Measurements from ENCODE around the gene ACOT11.
"Not testable (repeated sequence)": the region's sequence is repeated elsewhere in the genome, so short reads cannot be mapped to it uniquely, and the experiment has no call there.

Gene ACOT11

DNA sequence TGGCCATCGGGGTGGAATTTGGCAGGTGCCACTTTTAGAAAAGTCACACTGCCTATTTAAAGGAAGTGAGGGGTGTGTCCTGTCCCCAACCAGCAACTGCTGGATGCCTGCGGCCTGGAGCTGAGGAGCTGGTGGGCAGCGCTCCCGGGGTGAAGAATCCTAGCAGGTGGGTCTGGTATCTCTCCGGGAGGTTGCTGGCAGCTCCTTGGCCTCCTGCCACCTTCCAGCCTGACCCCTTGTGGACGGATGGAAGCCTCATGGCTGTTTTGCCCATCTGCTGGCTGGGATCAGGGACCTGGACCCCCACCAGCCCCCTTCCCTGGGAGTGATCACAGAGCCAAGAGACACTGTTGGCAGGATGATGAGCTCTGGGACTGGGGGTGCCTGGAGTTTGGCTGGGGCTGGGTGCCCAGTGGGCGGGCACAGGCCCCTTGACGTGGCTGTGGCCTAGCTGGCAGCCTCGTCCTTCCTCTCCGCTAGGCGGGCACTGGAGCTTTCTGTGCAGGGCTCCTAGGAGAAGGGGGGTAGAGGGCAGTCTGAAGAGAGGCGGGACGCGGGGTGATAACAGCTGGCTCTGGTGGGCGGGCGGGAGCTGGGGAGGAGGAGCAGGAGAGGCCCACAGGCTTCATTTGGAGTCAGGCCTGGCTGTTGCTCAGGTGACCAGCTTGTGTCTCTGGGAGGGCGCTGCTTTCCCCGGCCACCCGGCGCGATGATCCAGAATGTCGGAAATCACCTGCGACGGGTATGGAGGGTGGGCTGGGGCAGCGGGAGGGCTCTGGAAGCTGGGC is at the start of gene ACOT11:
Gene ACOT11 (plus strand): TSS at position 628 of the 788 bp plus-strand sequence. CDS start 82 bp downstream, at position 710.
- DNase-seq (ENCODE audit: low spot score) = peak; percentile 86

DNA sequence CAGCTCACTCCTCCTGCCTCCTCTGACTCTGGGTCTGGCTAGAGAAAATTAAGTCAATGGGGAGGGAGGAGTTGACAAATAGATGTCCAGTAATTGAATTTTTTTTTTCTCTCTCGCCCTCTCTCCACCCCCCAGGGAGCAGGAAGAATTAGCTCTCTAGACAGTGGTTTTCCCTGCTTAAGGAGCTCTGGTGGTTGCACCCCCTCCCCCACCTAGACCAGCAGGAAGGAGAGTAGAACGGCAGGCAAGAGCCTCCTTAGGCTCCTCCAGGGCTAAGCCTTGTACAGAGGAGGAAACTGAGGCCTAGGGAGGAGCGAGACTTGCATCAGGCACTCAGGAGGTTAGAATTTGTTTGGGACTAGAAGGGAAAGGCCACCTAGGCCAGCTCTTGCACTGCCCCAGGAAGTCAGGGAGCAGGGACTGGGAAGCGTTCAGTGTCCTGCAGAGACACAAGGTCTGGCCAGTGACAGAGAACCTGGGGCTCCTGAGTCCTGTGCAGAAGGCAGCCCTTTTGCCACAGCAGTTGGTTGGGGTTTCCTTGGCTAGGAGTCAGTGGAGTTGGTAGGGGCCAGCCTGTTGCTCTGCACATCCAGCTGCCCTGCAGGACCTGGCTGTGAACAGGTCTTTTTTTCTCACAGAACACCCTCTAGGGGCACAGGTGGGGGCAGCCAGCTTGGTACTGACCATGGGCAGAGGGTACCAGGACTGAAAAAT is 49.5 kb upstream of the ACOT11 start:
- no peak for DNase-seq (ENCODE audit: low spot score)

DNA sequence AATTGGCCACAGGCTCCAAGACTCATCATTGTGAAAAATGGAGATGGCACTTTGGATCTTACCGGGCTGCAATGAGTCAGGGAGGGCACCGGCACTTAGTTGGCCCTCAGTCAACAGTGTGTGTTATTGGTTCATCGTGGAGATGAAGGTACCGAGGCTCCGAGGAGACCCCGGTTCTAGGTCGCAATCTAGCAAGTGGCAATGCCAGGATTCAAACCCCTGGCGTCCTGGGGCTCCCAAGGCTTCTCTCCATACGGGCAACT is 49.0 kb upstream of the ACOT11 start:
- no peak for DNase-seq (ENCODE audit: low spot score)

DNA sequence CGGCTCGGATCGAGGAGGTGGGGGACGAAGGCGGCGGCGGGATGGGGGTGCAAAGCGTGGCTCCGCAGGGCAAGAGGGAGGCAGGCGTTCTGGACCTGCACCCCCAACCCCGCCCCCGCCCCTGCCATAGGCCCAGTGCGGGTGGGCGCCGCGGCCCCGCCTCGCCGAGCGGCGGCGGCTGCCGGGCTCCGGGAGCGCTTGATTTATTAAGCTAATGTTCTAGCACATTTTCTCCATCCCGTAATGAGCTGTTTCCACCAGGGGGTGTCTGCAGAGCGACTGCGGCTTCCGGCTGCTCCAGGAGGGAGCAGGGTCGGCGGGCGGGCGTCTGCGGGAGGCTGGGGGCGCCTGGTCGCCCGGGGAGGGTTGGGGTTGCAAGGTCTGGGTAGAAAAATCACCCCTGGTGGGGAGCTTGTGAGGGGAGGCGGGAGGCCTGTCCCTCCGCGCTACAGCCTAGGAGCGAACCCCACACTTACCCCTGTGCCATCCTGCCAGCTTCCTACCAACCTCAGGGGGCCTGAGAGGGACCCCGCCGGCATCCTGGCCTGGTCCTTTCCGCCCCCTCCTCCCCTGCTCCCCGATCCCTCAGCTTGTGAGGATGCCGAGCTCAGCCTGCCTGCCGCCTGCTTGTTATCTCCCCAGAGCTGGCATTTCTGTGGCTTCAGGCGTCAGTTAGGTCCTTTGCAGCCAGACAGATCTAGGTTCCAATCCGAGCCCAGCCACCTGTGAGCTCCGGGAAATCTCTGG is 48.5 kb upstream of the ACOT11 start:
- no peak for DNase-seq (ENCODE audit: low spot score)

DNA sequence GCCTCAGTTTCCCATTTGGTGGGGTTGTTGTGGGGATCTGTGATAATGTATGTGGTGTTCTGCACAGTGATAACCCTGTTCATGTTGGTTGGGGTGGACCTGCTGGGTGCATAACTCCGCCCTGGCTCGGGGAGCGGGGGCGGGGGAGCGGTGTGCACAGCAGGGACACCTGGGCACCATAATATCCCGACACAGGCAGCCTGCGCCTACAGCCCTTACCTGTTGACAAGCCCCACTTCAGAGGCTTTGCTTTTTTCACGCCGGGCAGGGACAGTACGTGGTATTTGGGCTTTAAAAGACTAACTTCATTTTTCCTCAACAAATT is 48.0 kb upstream of the ACOT11 start:
- no peak for DNase-seq (ENCODE audit: low spot score)

DNA sequence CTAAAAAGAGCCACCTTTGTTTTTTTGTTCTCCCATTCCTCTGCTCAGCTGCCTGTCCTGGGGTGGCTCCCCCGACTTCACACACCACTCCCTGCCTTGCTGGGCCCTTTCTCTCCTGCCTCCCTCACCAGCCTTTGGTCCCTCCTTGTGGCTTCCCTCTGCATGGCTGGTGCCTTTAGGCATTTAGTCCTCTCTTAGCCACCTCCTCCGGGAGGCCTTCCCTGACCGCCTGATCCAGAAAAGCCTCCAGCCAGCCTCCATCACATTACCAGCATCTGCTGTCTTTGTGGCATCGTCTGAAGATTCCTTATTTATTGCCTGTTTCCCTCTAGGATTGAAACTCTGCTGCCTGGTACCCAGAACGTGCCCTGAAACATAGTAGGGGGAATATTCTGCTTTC is 46.2 kb upstream of the ACOT11 start:
- DNase-seq (ENCODE audit: low spot score) = no peak

DNA sequence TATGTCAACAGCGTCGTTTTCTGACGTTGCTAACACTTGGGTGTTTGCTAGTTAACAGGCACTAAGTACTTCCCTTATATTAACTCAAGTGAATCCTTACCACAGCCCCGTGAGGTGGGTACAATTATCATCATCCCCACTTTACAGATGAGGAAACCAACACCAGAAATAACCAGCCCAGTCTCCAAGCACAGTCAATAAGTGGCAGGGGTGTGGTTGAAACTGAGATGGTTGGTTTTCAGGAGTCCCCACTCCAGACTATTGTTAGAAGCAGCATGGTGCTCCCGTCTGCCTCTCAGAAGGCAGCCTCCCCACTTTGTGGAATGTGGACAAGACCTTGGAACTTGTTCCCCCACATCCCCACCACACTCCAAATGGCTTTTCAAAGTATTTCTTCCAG is 45.7 kb upstream of the ACOT11 start:
- no peak for DNase-seq (ENCODE audit: low spot score)

DNA sequence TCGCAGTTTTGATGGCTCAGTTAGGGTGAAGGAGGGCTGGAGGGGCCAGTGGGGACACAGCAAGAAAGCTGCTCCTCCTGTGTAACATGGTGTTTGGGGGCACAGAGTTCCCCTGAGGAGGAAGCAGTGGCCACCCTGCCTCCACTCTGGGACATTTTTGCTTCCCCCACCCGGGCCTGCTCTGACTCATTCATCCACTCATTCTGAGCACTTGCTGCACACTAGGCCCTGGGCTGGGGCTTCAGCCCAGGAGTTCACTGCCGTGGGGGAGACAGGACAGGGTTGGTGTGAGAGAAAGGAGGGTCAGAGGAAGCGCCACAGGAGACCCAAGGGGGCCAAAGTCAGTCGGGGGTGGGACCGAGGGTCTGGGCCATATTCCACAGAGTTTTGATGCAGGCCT is 41.4 kb upstream of the ACOT11 start:
- DNase-seq (ENCODE audit: low spot score) = no peak

DNA sequence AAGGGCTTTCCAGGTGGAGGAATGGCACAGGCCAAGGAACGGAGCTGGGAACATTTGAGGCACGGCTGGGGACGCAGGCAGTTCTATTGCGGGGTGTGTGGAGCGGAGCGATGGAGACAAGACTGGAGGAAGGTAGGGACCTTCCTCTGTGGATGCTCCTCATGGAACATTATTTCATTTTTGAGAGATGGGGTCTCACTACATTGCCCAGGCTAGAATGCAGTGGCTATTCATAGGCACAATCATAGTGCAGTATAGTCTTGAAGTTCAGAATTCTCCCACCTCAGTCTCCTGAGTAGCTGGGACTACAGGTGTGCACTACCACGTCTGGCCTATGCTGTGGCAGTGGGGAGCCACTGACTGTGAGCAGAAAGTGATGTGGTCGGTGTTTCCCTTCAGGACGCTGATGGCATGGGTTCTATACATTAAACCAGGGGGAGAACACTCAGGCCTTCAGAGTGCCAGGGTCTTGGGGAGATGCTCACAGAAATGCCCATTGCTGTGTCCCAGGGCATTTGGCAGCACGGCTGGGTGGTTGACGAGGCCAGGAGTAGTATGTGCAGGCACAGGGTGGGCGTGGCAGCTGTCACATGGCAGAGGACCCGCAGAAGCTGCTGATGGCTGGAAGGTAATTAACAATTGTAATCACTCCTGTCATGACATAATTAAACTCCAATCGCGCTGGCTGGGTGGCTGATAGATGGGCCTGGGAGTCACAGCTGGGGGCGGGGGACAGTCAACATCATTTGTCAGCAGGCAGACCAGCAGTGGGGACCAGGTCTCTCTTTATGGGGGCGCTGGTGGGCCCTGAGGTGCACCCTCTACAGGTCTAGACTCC is 40.8 kb upstream of the ACOT11 start:
- DNase-seq (ENCODE audit: low spot score) = no peak

DNA sequence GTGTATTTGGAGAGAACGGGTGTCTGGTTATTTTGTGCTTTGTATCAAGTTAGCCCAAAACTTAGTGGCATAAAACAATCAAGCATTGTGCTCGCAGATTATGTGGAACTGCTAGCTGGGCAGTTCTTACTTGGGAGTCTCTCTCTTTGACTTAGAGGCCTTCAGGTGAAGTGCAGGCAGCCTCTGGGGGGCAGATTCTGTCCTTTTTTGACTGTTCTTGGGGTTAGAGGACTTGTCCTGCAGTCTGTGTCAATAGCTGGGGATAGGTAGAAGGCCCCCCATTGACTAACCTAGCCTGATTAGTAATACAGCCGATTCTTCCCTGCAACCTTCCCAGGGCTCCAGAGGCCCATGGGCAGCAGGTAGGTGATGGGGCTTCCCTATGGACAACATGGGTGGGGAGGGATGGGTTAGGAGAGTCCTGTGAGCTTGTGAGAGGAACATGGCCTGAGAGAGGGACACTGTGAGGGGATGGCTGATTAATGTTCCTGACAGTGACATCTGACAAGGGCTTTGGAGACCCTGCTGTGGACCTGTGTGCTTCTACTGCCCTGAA is 37.2 kb upstream of the ACOT11 start:
- no peak for DNase-seq (ENCODE audit: low spot score)

DNA sequence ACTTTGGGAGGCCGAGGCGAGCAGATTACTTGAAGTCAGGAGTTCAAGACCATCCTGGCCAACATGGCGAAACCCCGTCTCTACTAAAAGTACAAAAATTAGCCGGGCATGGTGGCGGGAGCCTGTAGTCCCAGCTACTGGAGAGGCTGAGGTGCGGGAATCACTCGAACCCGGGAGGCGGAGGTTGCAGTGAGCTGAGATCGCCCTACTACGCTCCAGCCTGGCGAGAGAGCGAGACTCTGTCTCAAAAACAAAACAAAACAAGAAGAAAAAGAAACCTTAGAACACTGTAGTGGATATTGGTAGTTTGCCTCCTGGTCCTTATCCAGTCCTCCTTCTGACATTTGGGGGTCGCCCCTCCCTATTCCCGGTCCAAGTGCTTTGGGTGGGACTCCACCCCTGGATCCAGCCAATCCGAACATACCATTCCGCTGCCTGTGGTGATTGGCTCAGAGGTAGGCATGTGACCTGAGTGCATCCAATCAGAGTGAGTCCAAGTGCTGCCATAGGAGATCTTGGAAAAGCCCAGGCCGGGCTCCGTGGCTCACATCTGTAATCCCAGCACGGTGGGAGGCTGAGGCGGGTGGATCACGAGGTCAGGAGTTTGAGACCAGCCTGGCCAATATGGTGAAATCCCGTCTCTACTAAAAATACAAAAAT is 34.0 kb upstream of the ACOT11 start:
- not testable (repeated sequence) for DNase-seq (ENCODE audit: low spot score)

DNA sequence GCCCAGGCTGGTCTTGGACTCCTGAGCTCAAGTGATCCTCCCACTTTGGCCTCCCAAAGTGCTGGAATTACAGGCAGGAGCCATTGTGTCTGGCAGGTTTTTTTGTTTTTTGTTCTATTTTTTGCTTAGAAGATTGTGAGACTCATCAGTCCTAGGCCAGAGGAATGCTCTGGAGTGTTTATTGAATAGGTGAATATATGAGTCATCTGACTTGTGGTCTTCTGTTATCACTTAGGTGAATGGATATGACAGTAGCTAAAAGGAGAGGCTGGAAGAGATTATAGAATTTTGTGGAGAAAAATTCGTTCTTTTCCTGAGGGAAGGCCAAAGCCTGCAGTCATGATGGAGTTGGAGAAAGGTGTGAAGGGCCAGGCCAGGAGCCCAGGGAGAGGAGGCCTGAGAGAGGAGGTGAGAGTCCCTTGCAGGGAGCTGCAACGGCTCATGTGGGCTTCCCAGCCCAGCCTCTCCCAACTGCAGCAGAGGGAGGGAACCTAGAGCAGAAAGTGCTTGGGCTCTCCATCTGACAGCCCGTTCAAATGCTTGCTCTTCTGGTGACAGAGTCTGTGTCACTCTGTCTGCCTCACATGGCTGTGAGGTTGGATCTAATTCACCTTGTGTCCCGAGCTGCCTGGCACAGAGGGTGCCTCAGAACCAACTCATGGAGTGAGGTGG is 31.6 kb upstream of the ACOT11 start:
- DNase-seq (ENCODE audit: low spot score) = no peak

DNA sequence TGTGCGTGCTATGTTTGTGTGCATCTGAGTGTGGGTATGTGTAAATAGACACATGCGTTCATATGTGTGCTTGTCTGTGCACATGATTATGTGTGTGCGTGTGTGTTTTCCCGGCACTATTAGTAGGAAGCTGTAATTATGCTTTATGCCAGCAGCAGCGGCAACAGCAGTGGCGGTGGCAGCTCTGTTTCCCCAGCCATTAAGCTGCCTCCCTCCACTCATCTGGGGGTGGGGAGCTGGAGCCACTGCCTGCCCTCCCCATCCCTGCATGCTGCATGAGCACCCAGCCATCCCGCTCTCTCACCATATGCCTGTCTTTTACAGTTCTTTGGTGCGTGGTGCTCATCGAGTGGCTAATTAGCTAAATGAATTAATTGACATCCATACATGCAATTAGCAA is 30.5 kb upstream of the ACOT11 start:
- no peak for DNase-seq (ENCODE audit: low spot score)

DNA sequence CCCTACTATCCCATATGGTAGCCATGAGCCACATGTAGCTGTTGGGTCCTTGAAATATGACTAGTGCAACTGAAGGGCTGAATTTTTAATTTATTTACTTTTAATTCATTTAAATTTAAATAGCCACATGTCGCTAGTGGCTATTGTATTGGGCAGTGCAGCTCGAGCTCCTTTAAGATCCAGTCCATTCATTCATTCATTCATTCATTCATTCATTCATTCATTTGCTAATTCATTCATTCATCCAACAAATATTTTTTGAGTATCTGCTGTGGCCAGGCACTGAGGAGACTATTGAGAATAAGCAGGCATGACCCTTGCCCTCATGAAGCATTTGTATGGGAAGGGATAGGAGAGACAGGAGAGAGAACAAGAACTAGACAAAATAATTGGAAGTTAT is 29.5 kb upstream of the ACOT11 start:
- DNase-seq (ENCODE audit: low spot score) = no peak

DNA sequence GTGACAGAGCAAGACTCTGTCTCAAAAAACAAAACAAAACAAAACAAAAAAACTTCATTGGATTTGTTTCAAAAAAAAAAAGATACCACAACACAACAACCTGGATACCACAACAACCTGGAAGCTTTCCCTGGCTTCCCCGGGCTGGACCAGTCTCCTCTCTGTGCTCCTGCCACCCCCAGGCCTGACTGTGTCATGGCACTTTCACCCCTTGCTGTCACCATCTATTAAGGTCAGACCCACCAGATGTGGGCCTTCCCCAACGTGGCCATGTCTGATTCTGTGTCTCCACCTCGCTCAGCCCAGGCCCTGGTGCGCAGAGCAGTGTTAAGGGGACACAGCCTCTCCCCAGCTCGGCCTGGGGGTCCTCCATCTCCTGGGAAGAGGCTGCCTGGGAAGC is 28.3 kb upstream of the ACOT11 start:
- DNase-seq (ENCODE audit: low spot score) = no peak

DNA sequence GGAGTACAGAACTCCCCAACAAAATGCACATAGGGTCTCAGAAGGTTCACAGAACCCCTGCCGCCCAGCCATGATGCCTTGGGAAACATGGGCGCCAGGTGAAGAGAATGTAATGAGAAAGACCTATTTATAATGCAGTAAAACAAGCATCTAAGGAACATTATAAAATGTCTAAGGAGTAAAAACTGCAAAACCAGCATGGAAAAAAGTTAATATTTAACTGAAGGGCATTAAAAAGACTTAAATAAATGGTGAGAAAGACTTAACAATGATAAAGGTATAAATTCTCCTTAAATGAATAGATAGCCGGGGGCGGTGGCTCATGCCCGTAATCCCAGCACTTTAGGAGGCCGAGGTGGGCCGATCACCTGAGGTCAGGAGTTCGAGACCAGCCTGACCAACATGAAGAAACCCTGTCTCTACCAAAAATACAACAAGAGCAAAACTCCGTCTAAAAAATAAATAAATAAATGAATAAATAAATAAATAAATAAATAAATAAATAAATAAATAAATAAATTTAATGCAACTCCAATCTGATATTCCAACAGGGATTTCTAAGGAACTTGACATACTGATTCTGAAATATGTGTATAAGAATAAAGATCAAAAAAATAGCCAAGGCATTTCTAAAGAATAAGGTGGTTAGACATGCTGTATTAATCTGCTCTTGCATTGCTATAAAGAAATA is 27.3 kb upstream of the ACOT11 start:
- no peak for DNase-seq (ENCODE audit: low spot score)

DNA sequence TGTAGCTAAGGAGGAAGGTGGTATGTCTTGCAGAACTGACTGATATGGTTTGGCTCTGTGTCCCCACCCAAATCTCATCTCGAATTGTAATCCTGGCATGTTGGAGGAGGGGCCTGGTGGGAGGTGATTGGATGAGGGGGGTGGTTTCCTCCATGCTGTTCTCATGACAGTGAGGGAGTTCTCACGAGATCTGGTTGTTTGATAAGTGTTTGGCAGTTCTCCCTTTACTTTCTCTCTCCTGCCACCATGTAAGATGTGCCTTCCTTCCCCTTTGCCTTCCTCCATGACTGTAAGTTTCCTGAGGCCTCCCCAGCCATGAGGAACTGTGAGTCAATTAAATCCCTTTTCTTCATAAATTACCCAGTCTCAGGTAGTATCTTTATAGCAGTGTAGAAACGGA is 21.5 kb upstream of the ACOT11 start:
- DNase-seq (ENCODE audit: low spot score) = not testable (repeated sequence)

DNA sequence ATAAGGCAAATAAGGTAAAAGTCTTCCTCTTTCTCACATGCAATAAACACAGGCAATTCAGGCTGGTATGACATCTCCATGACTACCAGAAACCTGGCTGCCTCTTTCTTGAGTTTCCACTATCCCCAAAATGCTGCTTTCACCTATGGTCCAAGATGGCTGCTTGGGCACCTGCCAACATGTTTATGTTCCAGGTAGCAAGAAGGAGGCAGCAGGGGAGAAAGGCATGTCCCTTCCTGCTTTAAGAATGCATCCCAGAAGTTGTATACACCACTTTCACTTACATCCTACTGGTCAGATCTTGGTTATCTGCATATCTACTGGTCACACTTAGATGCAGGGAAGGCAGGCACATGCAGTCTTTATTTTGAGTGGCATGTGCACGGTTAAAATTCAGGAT is 19.4 kb upstream of the ACOT11 start:
- DNase-seq (ENCODE audit: low spot score) = no peak

DNA sequence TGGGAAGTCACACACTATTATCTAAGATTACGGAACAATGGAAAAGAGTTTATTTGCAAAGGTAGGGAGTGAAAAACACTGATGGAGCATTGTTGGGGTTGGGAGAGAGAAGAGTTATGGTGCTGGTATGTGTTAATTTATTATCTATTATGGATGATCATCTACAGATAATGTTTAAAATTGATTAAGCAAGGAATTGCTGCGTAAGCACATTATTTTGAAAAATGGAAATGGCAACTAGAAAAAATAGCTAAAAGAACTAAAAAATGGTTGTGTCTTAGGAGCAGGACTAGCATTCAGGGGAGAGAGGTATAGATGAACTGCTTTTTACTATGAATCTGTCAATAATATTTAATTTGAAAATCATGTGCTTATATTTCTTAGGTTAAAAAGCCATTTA is 16.0 kb upstream of the ACOT11 start:
- DNase-seq (ENCODE audit: low spot score) = no peak

DNA sequence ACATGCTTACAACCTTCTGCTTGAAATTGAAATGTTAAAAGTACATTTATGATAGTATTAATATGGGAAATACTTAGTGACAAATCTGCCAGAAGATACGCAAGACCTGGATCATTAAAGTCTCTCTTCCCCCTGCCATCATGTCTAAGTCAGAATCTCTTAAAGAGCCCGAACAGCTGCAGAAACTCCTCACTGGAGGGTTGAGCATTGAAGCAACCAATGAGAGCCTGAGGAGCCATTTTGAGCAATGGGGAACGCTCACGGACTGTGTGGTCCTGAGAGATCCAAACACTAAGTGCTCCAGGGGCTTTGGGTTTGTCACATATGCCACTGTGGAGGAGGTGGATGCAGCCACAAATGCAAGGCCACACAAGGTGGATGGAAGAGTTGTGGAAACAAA is 11.4 kb upstream of the ACOT11 start:
- DNase-seq (ENCODE audit: low spot score) = not testable (repeated sequence)

All from putamen (tissue), 1 donor.